Cortex of kidney (tissue), 1 donor: ENCODE data around the gene KCNG2.

ENCODE experiments used
- DNase-seq: peaks from one replicate; lab custom pipeline; 2025; lab: John Stamatoyannopoulos, UW

Gene KCNG2

DNA sequence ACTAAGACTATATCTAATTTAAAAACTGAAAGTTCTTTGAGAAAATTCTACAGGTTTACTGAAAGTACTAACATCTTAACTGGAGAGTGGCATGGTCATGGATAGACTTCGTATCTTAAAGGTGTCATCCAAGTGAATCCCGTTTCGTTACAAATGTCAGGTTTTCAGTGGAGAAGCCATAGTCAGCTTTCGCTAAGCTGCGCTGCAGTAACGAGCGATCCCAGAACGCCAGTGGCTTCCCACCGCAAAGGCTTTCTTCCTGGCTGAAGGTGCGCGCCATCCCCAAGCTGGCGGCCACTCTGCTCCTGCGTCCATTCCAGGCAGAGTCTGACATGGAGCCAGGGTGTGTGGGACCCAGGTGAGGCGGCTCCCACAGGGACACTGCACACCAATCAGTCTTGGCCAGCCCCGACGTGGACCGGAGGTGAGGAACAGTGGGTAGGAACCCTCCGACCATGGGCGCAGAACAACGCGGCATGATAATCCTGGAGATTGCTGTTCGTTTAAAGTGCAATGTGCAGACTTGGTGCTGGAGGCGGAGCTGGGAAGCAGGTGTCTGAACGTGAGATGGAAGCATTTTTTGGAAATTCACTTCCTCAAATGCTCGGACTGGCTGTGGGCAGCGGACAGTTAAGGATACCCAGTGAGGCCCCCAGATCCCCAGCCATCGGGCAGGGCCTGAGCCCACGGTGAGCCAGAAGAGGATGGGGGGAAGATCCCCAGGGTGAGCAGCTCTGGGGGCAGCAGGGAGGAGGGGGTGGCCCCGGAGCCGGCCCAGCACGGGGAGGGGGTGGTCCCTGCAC lies 27.8 kb upstream of the KCNG2 start:
- no peak for DNase-seq

DNA sequence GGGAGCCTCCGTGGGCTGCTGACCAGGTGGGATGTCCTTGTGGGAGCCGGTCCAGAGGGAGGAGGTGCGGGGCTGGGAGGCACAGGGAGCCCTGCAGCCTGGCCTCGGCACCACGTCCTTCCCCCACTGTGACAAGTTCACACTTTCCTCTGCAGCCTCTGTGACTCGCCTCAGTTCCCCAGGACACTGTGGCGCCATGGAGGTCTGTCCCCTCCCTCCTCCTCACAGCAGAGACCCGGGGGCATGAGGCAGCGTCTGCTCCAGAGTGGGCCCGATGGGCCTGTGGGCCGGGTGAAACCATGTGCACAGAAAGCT lies 27.3 kb upstream of the KCNG2 start:
- DNase-seq: no peak

DNA sequence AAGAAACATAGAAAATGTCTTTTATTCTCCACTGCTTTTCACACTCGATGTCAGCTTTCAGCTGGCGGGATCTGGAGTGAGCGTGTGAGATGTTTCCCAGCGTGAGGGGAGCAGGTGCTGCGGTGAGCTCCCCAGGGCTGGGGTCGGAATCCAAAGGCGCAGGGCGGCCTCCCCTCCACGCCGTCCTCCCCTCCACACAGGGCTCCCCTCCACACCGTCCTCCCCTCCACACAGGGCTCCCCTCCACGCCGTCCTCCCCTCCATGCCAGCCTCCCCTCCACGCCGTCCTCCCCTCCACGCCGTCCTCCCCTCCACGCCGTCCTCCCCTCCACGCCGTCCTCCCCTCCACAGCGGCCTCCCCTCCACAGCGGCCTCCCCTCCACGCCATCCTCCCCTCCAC lies 26.9 kb upstream of the KCNG2 start:
- no peak for DNase-seq

DNA sequence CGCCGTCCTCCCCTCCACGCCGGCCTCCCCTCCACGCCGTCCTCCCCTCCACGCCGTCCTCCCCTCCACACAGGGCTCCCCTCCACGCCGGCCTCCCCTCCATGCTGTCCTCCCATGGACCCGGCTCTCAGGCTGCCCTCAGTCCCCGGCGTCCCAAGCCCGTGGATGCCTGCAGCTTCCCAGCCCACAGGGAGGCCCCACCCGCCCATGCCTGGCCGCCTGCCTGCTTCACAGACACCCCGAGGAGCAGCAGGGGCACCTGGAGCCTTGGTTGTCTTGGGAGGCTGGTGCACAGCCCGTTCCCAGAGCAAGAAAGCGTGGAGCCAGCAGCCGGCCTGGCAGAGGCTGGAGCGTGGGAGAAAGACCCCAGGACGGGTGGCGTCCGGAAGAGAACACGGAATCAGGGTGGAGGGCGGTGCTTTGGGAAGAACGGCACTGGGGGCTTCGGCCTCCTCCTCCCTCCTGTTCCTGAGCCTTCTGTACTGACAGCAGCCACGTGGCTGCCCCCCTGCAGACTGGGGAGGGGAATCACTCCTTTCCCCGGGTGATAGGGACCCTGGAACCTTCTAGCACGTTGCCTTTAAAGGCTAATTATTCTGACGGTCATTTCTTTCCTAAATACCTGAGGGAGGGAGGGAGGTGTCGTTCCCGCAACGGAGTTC lies 26.2 kb upstream of the KCNG2 start:
- DNase-seq: no peak

DNA sequence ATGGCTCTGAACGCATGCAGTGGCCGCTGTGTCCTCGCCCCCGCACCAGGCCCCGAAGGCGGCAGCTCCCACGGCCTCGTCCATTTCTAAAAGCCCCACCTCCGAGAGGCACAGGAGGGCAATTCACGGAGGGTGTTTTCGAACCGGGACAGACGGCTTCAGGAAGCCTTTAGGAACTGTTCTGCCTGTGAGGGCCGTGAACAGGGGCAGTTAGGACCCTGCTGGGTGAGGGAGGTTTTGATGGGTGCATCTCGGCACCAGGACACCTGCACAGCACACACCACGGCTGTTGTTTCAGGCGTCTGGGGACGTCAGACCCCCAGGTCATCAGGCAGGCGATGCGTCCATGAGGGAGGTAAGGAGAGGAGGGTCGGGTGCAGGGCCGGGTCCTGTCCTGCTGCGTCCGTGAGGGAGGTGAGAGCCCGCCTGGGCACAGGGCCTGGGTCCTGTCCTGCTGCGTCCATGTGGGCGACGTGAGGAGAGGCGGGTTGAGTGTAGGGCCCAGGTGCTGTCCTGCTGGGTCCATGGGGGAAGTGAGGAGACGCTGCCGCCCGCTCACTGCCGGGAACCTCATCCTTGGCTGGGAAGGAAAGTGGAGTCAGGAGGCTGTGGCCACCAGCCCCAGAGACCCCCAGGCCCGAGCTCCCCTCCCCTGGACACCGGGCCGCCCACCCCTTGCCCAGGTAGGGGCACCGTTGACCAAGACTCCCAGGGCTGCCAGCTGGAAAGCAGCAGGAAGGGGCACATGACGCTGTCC lies 25.5 kb upstream of the KCNG2 start:
- no peak for DNase-seq

DNA sequence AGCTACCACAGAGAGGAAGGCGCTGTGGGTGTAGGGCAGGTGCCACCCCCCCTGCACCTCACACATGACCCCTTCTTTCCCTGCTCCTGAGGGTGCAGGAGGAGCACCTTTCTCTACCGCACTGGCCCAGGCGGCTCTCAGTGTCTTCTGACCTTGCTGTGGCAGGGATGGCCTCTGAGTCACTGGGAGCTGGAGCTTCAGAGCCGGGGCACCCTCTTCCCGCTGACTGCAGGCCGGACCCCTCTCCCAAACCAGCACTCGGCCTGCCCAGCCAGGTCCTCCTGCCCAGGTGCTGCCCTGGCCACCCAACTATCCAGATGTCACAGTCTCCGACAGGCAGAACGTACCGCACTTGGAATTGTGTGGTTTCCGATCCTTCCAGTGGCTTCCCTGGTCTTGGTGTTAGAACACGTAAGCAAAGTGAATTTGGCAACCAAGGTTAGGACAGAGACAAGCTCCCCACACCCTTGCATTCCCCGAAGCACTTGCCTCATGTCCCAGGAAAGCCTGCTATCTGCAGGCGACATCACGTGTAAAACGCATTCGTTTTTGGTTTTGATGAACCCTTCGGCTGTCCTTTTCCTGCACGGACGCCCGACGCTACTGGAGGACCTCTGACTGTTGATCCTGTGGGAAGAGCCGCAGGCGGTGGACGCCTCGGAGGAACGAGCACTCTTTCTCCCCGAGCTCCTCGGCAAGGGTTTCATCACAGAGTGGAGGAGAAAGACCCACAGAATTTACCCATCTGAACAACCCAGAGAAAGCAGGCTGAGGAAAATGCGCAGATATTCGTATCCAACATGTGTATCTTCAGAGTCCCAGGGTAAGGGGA lies 24.7 kb upstream of the KCNG2 start:
- no peak for DNase-seq

DNA sequence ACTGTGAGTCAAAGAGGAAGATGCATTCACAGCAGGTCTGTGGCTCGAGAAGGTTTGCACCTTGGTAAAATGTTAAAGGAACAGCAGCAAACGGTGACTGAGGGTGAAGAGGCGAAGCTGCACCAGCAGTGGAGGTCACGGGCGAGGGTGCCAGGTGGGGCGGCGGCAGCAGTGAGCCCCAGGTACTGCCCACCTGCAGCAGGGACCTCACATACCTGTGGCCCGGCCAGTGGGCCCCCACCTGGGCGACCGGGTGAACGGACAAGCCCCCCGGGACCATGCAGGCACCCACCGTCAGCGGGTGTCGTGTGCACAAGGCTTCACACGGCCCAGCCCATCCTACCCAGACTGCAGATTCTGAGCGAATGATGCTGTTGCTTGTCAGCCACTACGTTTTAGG lies 23.6 kb upstream of the KCNG2 start:
- DNase-seq: no peak

DNA sequence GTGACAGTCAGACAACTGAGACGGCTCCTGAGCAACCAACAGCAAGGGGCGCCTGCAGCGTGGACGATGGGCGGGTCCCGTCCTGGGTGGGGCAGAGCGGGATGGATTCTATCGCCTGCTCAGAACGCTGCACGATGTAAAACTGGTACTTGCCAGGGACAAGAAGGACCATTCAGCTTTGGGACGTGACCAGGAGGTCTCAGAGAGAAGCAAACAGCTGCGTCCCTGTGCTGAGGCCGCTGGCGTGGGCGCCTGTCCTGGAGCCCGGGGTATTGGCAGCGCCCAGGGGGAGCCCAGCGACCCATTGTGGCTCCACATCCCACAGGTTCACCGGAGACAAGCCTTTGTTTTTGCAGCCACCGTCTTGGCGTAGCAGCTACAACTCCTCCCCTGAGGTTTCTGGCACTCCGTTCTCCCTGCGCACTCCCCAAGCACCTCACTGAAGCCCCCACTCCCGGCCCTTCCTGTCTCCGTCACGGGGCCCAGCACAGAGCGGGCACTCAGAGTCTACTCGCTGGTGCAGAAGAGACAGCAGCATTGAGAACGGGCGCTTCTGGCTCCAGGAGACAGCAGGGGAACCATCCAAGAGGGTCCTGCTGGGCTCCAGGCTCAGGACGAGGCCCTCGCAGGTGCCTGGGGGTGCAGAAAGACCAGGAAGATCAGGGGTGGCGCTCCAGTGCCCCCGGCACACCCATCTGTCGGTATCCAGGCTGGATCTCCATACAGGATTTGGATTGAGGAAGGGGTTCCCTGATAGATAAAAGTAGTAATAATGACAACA lies 22.1 kb upstream of the KCNG2 start:
- DNase-seq: no peak

DNA sequence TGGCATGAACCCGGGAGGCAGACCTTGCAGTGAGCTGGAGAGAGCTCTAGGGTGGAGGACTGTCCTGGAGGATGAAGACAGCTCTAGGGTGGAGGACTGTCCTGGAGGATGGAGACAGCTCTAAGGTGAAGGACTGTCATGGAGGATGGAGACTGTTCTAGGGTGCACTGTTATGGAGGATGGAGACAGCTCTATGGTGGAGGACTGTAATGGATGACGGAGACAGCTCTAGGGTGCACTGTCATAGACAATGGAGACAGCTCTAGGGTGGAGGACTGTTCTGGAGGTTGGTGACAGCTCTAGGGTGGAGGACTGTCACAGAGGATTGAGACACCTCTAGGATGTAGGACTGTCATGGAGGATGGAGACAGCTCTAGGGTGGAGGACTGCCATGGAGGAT lies 21.1 kb upstream of the KCNG2 start:
- no peak for DNase-seq

DNA sequence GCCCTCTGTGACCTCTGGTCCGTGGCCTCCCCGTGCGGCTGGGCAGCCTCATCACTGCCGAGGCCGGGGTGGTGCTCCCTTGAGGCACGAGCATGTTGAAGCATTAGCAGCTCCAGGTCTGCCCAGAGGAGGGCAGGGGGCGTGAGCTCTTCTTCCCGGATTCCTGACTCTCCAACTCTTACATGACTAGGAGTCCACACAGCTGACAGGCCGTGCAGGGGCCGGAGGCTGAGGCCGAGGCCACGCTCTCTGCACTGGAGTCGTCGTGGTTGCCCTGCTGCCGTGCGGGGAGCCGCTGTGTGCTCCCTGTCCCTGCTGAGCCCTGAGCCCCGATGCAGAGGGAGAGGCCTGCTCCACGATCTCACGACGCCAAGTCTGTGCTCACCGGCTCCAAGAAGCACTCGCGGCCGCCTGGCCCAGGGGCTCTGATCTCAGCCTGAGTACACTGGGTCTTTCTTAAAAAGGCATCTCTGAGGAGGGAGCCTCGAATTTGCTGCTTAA lies 19.4 kb upstream of the KCNG2 start:
- no peak for DNase-seq

DNA sequence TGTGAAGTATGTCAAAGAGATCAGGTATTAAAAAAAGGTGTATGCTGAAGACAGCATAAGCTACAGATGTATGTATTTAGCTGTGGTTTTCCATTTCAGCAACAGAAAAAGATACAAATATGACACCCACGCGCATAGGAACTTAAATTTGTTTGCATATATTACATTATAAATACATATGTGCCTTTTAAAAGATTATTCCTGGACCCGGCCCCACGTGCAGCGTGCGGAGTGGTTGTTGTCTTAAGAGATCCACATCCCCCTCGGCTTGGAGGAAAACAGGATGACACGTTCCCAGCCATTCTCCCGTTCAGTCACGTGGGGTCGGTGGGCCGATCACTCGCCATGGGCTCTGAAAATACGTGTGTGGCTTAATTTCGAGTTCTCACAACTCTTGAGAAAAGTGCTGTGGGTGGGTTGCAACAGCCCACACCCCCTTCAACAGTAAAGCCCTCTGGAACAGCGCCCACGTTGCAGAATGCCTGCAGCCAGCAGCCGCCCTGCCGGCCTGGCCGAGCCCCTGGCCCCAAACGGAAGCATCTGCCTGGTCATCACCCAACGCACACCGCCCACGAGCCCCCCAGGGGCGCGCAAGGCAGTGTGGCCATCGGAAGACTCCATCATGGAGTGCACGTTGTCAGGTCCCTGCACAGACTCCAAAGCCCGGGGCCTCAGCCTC lies 18.6 kb upstream of the KCNG2 start:
- DNase-seq: no peak

DNA sequence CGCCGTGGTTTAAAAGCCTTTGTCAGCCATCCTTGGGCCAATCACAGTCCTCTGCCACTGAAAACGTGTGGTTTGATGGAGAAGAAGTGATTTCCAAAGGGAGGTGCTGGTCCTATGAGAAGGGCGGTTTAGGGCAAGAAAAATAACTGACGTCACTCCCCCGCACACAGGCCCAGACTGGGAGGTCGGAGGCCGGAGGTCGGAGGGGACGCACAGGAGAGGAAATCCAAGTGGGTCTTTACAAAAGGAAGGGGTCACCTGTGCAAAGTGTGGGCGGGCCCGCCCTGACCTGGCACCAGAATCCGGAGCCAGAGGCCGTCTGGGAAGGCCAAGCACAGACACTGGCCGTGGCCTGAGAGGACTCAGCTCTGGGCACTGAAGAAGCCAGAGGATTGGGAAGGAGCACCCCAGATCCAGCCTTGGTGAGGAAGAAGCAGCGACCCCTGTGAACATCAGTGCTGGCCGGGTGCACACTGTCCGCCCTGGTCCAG lies 18.0 kb upstream of the KCNG2 start:
- DNase-seq: no peak

DNA sequence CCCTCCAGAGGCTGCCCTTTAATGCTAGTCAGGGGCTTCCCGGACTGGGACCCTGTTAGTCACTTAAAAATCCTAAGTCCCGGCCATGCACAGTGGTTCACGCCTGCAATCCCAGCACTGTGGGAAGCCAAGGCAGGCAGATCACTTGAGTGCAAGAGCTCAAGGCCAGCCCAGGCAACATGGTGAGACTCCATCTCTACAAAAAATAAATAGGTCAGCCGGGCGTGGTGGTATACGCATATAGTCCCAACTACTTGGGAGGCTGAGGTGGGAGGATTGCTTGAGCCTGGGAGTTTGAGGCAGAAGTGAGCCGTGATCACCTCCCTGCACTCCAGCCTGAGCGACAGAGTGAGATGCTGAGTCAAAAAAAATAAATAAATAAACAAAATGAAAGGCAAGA lies 17.2 kb upstream of the KCNG2 start:
- no peak for DNase-seq

DNA sequence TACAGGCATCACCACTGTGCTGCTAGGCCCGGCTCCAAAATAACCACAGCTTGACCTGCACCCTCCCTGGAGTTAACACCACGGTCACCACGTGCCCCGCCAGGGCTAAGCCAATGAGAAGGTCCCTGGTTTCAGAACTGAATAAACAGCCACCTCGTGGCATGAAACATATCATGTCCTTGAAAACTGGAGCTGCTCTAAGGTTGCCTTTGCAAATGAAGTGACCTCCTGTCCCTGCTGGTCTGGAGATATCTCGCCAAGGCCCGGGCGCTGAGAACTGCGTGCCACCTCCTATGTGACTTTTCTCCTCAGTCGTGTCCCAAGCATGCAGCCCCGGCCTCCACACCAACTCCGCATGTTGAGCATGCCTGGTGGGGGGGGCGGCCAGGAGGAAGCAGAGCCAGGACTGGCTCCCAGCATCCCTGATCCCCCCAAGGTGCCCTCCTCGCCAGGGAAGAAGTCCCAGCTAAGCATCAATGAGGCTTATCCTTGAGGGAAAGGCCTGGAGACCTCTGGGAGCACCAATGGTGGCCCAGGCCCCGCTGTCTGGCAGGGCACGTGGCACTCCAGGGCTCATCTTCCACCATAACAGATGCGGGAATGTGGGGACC lies 16.3 kb upstream of the KCNG2 start:
- no peak for DNase-seq

DNA sequence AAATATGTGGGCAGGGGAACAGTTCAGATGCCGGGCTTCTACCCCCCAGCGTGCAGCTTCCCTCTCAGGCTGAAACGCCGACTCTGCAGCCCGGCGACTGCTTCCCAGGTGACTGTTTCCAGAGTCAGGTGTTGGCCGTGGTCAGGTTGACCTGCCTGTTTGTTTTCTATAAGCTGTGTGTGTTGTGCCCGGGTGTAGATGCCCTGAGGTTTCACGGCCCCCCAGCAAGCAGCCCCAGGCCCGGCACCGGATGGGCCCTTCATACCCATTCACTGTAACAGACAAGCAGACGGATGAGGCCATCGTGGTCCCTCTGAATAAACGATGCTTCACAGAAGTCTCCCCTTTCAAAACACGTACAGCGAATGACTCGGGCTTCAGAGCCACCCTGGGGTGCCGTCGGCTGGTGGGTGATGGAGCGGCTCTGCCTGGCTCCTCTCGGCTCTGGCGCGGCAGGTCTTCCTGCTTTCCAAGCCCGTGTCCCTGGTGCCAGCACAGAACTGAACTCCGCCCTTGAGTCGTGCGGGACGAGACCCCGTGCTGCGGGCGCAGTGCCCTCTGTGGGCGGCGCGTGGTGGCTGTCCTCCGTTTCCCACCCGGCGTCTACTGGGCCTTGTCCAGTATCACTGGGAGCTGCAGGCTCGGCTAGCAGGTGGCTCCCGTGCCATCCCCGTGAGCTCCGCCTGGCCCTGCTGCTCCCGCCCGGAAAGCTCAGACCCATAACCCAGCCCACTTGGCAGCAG lies 15.0 kb upstream of the KCNG2 start:
- DNase-seq: no peak

DNA sequence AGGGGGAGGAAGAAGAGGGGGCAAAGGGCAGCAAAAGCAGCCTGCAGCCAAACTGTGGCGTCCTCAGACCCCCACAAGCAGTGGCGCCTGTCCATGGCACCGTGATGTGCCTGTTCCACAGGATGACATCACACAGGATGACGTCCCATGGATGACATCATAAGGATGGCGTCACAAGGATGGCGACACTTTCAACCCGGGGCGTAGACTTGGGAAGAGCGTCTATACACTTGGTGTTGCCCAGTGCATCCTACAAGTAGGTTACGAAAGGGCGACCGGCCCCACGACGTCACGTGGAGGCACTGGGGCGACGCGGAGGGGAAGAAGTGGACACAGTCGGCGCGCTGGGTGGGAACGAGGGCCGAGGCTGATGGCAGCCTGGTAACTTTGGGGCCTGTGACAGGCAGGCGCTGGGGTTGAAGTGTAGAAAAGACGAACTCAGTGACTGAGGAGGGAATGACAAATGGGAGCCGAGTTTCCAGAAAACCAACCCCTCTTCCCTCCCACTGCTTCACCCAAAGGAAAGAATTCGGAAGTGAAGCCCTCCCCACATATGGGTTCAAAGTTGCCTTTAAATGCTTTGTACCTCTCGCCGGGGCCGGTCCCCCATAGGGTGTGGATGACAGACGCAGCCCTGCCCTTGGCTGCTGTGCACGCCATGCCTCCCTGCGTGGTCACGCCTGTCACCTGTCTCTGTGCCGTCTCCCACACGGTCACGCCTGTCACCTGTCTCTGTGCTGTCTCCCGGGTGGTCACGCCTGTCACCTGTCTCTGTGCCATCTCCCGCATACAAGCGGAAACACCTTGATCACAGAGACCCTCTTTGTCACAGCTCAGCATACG lies 13.4 kb upstream of the KCNG2 start:
- DNase-seq: no peak

DNA sequence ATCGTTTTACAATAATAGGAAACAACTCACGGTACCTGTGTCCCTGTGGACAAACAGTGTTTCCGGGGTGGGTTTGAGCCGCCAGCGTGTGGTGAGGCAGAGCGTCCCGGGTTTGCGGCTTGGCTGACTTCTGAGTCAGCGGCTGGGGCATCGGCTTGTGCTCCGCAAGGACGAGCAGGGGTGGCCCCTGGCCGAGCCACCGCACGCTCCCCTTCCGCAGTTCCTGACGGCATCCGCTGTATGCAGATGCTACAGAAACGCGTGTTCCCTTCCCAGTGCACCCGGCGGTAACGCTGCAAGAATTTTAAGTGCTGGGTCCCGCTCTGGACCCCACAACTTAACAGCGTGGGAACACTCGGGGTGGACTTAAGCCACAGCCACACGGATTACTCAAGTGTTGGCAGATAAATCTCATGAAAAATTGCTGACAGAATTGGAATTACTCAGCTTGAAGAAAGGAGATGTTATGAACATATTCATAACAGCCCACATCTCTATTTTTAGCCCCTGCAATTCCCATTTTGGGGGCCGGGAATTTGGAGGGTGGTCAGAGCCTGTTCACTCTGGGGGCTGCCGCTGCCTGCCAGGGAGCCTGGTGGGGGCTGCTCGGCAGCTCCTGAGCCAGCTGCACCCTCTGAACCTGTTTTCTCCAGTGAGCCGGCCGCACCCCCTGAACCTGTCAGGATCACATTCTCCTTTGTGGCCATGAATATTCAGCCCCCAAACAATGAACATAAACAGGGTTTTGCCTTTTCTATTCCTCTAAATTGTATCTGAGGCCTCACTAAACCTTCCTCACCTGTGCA lies 12.6 kb upstream of the KCNG2 start:
- no peak for DNase-seq

DNA sequence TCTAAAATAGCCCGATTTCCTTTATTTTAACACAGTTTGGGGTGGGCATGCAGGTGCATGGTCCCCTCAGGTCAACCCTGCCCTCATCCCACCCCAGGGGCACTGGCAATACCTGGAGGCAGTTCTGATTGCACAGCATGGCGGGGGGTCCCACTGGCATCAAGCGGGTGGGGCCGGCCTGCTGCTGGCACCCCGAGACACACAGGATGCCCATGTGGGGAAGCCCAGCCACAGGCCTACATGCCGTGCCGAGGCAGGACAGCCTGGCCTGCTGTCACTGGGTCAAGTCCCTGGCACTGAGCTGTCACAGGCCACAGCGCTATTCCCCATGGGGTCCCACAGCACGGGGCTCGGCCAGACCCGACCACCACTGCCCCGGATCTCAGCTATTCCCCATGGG lies 11.9 kb upstream of the KCNG2 start:
- no peak for DNase-seq
